Measurements from ENCODE around the gene RTN4RL1.
A peak's percentile ranks its signal among the peaks of the same experiment; 100 is the strongest.

The RTN4RL1 gene

DNA sequence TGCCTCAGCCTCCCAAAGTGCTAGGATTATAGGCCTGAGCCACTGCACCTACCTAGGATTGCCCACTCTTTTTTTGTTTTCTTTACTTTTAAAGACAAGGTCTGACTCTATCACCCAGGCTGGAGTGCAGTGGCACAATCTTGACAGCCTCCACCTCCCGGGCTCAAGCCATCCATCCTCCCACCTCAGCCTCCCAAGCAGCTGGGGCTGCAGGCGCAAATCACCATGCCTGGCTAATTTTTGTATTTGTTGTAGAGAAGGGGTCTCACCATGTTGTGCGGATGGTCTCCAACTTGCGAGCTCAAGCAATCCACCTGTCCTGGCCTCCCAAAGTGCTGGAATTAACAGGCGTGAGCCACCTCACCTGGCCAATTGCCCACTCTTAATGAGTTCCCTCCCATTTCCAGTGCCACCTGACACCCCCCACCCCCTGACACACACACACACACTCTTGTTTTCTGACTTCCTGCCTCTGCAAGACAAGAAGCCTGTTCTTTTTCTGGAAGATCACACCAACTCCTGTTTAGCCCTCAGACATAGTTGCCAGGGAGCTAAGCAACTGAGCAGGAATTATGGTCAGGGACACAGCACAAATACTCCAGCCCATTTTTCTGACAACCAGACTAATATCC is 19.2 kb upstream of the RTN4RL1 start:
- no peak for DNase-seq

DNA sequence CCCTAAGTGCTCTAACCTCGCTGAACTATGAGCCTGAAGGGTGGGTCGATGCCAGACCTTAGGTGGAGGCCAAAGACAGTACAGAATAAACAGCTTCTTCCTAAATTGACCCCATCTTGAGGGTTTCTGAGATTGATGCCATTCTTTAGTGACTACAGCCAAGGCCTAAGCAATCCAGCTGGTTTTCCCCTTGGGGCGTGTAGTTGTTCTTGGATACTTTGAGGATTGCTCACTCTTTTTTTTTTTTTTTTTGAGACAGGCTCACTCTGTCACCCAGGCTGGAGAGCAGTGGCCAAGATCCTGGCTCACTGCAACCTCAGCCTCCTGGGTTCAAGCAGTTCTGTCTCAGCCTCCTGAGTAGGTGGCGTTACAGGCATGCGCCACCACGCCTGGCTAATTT is 18.7 kb upstream of the RTN4RL1 start:
- DNase-seq, result no peak

DNA sequence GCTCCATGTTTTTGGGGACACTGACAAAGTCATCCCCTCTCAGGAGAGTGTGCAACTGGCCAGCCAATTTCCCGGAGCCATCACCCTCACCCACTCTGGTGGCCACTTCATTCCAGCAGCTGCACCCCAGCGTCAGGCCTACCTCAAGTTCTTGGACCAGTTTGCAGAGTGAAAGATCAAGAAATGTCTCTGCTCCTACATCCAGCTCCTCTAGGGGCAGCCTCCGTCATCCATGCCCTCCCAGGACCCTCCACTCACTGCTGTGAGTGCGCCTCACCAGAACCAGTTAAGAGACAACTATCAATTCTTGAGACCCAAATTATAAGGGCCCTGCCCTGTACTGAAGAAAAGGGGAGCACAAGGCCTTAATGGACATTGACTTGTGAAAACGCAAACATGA is 17.8 kb upstream of the RTN4RL1 start:
- DNase-seq, result no peak

DNA sequence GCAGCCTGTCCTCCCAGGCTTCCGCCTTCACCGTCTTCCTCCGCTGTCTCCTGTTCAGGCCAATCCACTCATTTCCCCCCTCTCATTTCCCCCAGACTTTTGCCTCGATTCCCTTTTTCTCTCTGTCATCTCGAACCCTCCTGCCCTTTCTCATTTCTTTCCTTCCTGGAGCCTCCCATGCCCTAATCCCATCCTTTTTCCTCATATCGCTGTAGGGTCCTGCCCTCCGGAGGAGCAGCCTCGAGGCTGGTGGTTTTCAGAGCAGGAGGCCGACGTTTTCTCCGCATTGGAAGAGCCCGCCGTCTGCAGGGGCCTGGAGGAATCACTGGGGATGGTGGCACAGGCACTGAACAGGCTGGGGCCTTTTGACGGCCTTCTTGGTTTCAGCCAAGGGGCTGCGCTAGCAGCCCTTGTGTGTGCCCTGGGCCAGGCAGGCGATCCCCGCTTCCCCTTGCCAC is 17.3 kb upstream of the RTN4RL1 start:
- DNase-seq, result no peak

DNA sequence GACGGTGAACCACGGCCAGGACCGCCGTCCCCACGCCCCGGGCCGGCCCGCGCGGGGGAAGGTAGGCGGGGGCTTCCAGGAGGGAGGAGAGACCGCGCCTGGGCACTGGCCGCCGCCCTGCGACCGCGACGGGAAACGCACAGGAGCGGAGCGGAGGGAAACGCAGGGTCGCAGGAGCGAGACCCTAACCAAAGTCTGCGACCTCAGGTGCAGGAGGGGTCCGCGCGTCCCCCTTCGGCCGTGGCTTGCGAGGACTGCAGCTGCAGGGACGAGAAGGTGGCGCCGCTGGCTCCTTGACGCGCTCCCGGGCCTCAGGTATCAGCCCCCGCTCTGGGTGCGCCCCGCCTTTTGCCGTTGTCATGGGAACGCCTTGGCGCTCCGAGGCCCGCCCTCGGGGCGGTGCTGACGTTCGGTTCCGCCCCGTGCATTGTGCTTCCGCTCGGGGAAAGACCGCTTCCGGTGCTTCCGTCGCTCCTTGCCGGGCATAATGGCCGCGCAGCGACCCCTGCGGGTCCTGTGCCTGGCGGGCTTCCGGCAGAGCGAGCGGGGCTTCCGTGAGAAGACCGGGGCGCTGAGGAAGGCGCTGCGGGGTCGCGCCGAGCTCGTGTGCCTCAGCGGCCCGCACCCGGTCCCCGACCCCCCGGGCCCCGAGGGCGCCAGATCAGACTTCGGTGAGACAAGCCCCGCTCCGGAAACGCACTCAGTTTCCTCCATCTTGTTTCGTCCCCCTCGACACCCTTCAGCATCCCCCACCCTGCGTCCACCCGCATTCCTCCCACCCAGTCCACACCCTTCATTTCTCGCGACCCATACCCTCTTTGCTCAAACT is 16.6 kb upstream of the RTN4RL1 start, which contains the start of gene OVCA2:
OVCA2 (plus strand) TSS at position 462 of the 829 bp plus-strand sequence; CDS start at position 488, 26 bp downstream.
- peak; percentile 98 for DNase-seq

DNA sequence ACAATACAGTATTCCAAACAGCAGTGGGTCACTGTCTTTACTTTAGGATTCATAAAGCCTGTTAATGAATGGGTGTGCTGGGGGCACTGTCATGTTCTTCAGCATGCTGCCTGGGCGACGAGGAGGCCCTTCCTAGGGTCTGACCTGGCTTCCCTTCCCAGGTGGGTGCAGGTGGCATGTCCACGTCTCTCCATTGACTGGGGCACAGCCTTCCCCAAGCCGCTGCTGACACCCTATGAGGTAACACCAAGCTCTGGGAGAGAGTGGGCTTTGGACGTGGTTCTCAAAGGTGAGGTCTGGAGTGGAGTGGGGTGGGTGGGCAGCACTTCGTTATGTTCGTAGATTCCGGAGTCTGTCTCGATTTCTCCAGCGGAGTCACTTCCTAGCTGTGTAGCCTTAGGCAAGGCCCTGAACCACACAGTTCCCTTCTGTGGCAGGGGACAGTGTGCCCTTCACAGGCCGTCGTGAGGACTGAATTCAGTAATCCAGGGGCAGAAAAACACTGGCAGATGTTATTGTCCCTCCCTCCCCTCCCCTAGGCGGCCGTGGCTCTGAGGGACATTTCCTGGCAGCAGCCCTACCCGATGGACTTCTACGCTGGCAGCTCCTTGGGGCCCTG is 15.9 kb upstream of the RTN4RL1 start:
- DNase-seq, result no peak

DNA sequence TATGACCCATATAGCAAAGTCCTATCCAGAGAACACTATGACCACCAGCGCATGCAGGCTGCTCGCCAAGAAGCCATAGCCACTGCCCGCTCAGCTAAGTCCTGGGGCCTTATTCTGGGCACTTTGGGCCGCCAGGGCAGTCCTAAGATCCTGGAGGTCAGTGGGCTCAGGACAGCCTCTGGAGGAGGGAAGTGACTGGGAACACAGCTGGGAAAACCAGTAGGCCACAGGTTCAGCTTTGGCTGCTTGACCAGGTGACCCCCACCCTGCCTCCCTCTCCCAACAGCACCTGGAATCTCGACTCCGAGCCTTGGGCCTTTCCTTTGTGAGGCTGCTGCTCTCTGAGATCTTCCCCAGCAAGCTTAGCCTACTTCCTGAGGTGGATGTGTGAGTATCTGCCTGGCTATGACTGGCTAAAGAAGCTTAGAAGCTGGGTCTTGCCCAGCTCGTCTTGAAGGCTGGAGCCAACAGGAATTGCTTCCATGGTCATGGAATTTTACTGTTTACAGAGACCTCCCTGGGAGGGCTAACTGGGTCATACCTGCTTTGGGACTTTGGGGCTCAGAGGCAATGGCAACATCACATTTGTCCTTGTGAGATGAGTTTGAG is 15.2 kb upstream of the RTN4RL1 start:
- no peak for DNase-seq

DNA sequence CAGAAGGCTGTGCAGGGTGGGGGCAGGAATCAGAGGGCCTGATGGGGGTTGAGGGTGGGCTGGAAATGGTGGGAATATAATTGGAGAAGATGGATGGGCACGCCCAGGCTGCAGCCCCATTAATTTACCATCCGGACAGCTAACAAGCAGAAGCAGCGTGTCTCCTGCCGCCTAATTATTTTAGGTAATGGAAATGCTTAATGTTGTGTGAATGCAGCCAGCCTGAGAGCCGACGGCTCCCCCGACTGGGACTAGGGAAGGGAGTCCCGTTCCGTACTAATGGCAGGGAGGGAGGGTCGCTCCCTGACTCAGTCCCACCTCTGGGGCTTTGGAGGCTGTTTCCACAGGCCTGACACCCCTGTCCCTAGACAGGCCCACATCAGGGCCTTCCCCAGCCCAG is 12.0 kb upstream of the RTN4RL1 start:
- DNase-seq, result no peak

DNA sequence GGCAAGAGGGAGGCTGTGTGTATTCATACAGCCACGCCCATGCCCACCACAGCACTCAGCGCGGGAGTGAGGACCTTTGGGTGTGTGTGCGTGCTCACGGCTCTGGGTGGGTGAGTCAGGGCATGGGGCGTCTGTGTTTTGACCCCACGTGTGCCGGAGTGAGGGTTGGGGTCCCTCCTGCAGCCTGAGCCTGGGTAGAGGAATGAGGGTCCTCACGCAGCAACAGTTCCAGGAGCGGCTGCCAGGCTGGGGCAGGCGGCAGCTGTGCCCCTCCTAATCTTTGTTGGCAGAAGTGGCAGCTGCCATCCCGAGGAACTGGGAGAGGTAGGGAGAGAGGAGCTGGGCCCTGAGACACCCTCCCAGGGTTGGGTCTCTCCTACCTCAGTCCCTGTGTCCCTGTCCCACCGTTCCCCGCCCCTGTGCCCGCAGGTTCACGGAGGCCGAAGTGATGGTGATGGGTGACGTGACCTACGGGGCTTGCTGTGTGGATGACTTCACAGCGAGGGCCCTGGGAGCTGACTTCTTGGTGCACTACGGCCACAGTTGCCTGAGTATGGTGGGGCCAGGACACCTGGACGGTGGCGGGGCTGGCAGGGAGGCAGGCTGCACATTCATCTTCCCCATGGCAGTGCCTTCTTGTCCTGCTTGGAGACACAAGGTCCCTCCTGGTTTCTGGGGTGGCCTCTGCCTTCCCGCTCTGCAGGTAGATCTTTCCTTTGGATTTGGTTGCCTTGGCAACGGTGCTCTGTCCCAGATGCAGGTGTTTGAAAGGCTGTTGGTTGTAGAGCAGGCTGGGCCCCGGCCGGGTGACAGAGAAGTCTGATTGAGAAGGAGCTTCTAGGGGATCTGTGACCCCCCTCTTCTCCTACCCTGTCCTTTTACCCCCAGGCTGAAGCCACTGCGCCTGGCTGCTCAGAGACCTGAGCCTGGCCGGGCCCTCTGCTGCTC is 10.7 kb upstream of the RTN4RL1 start:
- DNase-seq, result no peak

DNA sequence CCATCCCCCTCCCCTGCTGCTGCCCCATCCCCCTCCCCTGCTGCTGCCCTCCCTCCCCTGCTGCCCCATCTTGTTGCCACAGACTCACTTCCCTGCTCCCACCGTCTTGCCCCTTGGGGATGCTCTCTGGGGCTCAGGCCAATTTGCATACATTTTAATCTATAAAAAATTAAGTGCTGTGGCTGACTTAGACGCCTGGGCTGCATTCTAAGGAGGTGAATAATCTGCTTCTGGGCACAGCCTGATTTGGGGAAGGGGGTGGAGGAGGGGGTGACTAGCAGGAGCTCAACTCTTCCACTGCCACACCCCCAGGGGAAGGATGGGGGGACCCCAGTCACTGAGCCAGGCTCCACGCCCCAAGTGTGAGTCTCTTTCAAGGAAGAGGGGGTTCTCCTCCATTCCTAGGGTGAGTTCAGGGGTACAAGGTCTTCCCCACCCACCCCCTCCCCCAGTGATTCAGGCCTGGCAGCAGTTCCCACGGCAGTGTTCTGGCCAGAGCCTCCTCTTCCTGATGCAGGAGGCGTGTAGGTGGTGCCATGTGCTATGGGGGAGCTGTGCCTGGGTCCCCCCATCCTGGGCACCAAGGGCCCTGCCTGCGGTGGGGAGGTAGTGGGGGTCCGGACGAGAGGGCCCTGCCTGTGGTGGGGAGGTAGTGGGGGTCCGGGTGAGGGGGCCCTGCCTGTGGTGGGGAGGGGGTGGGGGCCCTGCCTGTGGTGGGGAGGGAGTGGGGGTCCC is 9.8 kb upstream of the RTN4RL1 start:
- no peak for DNase-seq

DNA sequence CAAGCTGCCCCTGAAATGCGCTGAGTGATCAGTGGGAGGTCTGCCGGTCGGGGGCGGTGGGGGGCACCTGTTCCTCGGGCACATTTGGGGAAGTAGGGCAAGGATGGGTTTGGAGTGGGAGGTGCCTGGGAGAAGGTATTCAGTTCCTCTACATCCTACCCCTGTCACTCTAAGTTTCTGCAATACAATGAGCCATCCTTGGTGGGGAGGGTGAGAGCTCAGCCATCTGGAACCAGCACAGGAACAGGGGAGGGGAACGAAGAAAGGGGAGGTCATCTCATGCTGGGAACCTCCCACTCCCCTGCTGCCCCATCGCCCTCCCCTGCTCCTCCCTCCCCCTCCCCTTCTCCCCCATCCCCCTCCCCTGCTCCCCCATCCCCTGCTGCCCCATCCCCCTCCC is 9.0 kb upstream of the RTN4RL1 start:
- no peak for DNase-seq

DNA sequence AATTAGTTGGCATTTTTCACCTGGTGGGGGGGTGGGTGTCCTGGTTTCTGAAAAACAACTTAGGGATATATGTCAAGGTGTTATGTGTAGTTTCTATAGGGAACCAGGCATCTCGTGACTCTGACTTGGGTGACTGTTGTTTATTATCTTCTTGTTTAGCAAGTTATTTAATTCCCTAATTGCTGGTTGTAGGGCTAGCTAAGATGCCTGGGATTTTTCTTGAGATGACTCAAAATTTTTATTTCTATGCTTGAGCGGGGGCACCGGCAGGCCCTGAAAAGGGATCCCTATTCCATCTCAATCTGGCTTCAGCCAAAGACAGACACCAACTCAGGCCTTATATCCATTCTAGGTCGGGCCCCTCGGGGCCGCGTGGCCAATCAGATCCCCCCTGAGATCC is 8.0 kb upstream of the RTN4RL1 start:
- DNase-seq, result no peak

DNA sequence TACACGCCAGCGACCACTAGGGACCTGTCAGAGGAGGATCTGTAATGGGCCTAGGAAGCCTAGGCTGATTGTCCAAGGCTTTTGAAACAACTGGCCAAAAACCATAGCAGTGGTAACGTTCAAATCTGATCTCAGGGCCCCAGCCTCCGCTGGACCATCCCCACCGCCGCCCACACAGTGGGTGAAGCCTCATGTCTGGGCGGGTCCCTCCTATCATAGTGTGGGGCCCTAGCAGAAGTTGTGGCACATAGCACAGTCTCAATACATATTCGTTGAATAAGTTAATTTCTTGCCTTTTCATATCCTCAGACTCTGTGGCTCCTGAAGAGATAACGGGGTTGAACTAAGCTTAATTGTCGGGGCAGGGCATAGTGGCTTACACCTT is 5.6 kb upstream of the RTN4RL1 start:
- DNase-seq, result no peak

DNA sequence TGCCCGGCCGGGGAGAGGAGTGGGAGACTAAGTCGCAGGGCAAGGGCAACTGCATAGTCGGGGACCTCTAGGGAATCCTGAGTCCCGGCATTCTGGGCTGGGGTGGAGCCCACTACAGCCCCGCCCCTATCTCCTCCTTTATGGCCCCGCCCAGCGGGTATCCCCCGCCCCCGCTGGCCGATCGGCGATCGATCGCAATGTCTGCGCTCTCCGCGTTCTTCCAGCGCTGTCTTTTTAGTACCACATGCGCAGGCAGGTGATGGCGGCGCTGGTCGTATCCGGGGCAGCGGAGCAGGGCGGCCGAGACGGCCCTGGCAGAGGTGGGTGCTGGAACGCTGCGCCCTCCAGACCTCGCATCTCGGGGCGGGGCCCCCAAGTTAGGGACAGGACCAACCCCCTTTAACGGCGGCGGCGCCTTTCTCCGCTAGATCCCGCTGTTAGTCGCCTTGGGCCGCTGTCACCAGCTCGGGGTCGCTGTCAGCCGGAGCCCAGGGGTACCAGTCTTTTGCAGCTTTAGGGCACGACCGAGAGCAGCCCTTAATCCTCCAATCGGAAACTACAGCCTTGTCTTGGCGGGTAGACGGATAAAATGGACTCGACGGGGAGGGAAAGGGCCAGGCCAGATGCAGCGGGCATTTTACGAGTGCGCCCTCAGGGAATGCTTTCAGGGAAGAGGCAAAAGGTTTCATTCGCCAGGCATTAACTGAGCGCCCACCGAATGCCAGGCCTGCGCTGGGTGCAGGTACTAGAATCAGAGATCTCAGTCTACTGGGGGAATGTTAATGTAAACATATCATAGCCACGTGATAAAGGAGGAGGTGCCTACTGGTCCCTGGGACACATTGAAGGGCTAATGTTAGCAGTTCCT is 5.0 kb upstream of the RTN4RL1 start, which contains the start of gene DPH1:
DPH1 (plus strand) TSS at position 243 of the 868 bp plus-strand sequence; CDS start at position 260, 17 bp downstream.
- peak; percentile 89 for DNase-seq

DNA sequence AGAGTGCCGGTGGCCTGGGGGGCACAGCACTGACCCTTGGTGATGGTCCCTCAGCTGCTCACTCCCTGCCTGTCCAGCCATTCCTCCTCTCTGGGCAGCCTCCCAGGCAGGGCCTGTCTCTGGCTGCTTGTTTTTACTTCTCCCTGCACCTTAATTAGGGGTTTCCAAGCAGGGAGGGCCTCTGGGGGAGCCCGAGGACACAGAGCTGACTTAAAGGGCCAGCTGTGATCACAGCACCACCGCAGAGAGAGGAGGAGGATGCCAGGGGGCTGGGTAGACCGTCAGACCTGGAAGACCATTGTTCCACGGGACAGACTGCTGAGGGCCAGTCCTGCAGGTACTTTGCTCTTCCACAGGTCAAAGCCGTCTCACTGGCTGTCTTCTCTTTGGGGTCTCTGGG is 3.6 kb upstream of the RTN4RL1 start:
- DNase-seq, result no peak

DNA sequence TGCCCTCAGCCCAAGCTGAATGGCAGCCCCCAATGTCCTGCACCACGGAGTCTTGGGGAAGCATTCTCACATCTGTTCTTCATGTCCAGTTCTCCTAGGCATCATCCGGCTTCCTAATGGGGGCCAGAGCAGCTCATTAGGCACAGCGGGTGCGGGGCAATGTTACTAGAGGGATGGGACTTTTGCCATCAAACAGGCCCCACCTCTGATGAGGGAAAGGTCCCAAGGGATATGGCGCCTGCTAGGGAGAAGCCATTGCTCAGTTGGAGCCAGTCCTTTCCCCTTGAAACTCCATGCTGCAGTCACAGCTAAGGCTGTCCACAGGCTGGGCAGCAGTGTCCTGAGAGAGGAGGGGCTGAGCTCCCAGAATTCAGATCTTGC is 3.1 kb upstream of the RTN4RL1 start:
- no peak for DNase-seq

DNA sequence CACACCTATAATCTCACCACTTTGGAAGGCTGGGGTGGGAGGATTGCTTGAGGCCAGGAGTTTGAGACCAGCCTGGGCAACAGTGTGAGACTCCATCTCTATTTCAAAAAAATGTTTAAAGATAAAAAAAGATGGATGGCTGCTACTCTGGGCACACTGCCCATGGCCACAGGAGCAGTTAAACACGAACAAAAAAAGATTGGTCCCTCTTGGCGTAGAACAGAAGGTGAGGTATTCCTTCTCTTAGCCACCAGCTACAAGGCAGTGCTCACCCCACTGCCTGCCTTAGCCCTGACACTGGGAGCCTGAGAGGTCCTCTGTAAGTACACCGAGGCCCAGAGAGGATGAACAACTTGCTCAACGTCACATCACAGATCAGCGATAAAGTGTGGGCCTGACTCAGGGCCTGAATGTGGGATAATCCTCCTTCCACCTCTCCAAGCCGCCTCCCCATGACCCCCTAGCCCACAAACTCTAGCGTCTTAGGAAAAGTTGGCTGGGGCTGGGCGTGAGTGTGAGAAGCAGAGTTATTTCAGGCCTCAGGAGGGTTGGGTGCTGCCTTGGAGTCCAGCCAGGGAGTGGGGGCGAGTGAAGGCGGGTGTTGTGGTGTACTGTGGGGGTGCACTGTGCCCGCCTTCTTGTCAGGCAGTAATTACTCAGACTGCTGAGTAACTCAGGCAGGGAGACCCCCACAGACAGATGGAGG is 2.5 kb upstream of the RTN4RL1 start:
- no peak for DNase-seq

DNA sequence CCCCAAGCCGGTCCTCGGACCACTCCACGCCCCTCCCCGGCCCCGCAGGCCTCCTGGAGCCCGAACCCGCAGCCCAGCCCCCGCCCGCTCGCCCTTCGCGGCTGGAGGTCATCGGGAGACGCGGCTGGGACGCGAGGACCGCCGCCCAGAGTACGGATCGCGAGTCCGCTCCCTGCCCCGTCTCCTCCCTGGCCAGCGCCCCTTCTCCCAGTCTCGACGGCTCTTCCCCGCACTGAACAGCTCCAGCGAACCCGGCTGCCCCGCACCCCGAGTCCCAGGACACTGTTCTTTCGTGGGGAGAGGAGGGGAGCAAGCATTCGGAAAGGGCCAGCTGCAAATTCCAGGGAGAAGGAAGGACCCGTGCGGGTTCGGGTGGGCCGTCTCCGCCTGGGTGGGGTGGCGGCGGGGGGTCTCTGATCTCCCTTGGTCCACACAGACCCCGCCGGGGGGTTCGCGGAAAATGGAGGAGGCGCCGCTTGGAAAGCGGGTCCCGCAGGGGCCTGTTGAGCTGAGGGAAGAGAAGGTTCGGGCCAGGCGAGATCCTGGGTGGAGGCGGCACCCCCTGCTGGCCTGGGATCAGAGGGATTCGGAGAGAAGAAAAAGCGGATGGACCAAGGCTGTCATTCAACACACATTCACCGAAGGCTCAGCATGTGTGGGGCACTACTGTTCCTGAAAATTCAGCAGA is 632 bp upstream of the RTN4RL1 start:
- DNase-seq, result no peak

DNA sequence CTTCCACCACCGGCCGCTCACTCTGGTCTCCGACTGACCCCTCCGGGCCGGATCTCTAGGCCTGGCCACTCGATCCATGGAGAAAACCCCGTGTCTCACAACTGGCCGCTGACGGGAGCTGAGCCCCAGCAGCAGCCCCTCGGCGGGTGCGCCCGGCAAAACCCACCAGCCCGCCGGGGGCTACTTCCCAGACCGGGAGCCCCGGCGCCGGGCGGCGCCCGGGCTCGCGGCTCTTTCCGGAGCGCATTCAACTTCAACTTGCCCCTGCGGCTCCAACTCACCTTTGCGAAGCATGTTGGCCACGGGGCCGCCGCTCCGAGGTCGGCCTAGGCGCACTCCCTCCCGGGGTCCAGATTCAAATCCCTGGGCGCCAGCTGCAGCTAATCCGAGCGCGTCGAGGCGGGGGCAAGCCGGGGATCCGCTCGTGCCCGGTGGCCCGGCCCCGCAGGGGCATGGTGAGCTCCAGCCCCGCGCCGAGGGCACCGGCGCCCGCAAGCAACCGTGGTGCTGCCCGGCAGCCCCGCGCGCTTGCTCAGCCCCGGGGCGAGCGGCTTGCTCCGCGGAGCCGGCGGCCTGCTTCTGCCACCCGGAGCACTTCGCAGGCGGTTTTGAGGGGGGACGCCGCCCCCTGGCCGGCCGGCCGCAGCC is 438 bp downstream of the RTN4RL1 start:
- DNase-seq, result no peak
